Measurements from ENCODE around the gene KCNAB2.

Gene KCNAB2

GRCh38 chr1:6109688-6110087 is 64.0 kb downstream of the KCNAB2 start:
- no peak overlapping the region for H3K9ac ChIP-seq (ENCODE audit: low read depth, low read length)
- no peaks in the 10 kb centered on the region for H3K9me3 ChIP-seq (ENCODE audit: insufficient read depth, low read depth, low read length)
- peaks cover 5% of the 10 kb centered on the region for H3K27me3 ChIP-seq (ENCODE audit: insufficient read depth, low read length)
- no peak overlapping the region for H3K27ac ChIP-seq (ENCODE audit: low read length)
- H3K36me3 ChIP-seq (ENCODE audit: insufficient read depth, low read depth, low read length): no peaks in the 10 kb centered on the region
- H3K4me1 ChIP-seq (ENCODE audit: insufficient read depth, low read length): no peaks in the 10 kb centered on the region; the same call in 1 of the 2 replicates
- H3K4me3 ChIP-seq (ENCODE audit: low read length): no peak overlapping the region

DNA sequence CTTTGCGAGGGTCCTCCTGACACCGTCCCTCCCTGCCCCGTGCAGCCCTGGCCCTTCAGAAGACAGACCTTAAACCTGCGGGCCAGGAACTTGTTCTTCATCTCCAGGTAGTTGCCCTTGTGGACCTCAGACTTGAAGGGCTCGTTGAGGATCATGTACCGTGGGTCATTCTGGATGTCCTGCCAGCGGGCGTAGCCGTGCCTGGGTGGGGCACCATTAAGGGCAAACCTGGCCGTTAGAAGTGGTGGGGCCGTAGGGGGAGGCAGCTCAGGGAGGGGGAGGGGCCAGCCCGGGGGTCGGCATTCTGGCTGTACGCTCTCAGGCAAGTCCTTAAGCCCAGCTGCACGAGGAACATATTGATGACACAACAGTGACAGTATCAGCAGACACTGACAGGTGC is 64.6 kb downstream of the KCNAB2 start:
- Histone ChIP-seq H3K9ac (ENCODE audit: low read depth, low read length) (no peak overlapping the region), H3K4me3 (ENCODE audit: low read length) (no peak overlapping the region), H3K27ac (ENCODE audit: low read length) (no peak overlapping the region), H3K27me3 (ENCODE audit: insufficient read depth, low read length) (peaks cover 5% of the 10 kb centered on the region), H3K4me1 (ENCODE audit: insufficient read depth, low read length) (no peaks in the 10 kb centered on the region; the same call in 1 of the 2 replicates), H3K9me3 (ENCODE audit: insufficient read depth, low read depth, low read length) (no peaks in the 10 kb centered on the region), H3K36me3 (ENCODE audit: insufficient read depth, low read depth, low read length) (no peaks in the 10 kb centered on the region)

GRCh38 chr1:6111571-6111970 is 65.9 kb downstream of the KCNAB2 start:
- H3K4me1 ChIP-seq (ENCODE audit: insufficient read depth, low read length): no peaks in the 10 kb centered on the region; the same call in 1 of the 2 replicates
- peaks cover 5% of the 10 kb centered on the region for H3K27me3 ChIP-seq (ENCODE audit: insufficient read depth, low read length)
- H3K27ac ChIP-seq (ENCODE audit: low read length): no peak overlapping the region
- H3K36me3 ChIP-seq (ENCODE audit: insufficient read depth, low read depth, low read length): no peaks in the 10 kb centered on the region
- H3K9me3 ChIP-seq (ENCODE audit: insufficient read depth, low read depth, low read length): no peaks in the 10 kb centered on the region
- H3K9ac ChIP-seq (ENCODE audit: low read depth, low read length): no peak overlapping the region
- H3K4me3 ChIP-seq (ENCODE audit: low read length): no peak overlapping the region

GRCh38 chr1:6111991-6112689 is 66.5 kb downstream of the KCNAB2 start:
- H3K27ac ChIP-seq (ENCODE audit: low read length): no peak overlapping the region
- H3K27me3 ChIP-seq (ENCODE audit: insufficient read depth, low read length): peaks cover 5% of the 10 kb centered on the region
- no peak overlapping the region for H3K9ac ChIP-seq (ENCODE audit: low read depth, low read length)
- H3K36me3 ChIP-seq (ENCODE audit: insufficient read depth, low read depth, low read length): no peaks in the 10 kb centered on the region
- no peak overlapping the region for H3K4me3 ChIP-seq (ENCODE audit: low read length)
- H3K9me3 ChIP-seq (ENCODE audit: insufficient read depth, low read depth, low read length): no peaks in the 10 kb centered on the region
- no peaks in the 10 kb centered on the region; the same call in 1 of the 2 replicates for H3K4me1 ChIP-seq (ENCODE audit: insufficient read depth, low read length)

GRCh38 chr1:6112690-6113005 is 67.0 kb downstream of the KCNAB2 start:
- Histone ChIP-seq H3K4me3 (ENCODE audit: low read length) (no peak overlapping the region), H3K9me3 (ENCODE audit: insufficient read depth, low read depth, low read length) (no peaks in the 10 kb centered on the region), H3K9ac (ENCODE audit: low read depth, low read length) (no peak overlapping the region), H3K27me3 (ENCODE audit: insufficient read depth, low read length) (peaks cover 5% of the 10 kb centered on the region), H3K36me3 (ENCODE audit: insufficient read depth, low read depth, low read length) (no peaks in the 10 kb centered on the region), H3K4me1 (ENCODE audit: insufficient read depth, low read length) (no peaks in the 10 kb centered on the region; the same call in 1 of the 2 replicates), H3K27ac (ENCODE audit: low read length) (no peak overlapping the region)

GRCh38 chr1:6113116-6113515 is 67.4 kb downstream of the KCNAB2 start:
- Histone ChIP-seq H3K4me1 (ENCODE audit: insufficient read depth, low read length) (no peaks in the 10 kb centered on the region; the same call in 1 of the 2 replicates), H3K9me3 (ENCODE audit: insufficient read depth, low read depth, low read length) (no peaks in the 10 kb centered on the region), H3K9ac (ENCODE audit: low read depth, low read length) (no peak overlapping the region), H3K27ac (ENCODE audit: low read length) (no peak overlapping the region), H3K27me3 (ENCODE audit: insufficient read depth, low read length) (peaks cover 5% of the 10 kb centered on the region), H3K4me3 (ENCODE audit: low read length) (no peak overlapping the region), H3K36me3 (ENCODE audit: insufficient read depth, low read depth, low read length) (no peaks in the 10 kb centered on the region)

DNA sequence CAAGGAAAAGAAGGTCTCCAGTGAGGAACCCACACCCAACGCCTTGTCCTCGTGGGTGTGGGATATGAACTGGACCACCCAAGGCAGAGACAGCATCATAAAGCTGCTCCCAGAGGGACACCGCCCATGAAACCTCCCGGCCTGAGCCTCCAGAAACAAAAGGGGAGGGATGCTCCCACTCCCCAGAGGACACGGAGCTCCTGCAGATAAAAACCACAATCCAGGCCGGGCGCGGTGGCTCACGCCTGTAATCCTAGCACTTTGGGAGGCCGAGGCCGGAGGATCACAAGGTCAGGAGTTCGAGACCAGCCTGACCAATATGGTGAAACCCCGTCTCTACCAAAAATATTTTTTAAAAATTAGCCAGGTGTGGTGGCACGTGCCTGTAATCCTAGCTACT is 68.1 kb downstream of the KCNAB2 start:
- H3K27me3 ChIP-seq (ENCODE audit: insufficient read depth, low read length): peaks cover 5% of the 10 kb centered on the region
- no peak overlapping the region for H3K9ac ChIP-seq (ENCODE audit: low read depth, low read length)
- H3K36me3 ChIP-seq (ENCODE audit: insufficient read depth, low read depth, low read length): no peaks in the 10 kb centered on the region
- H3K4me3 ChIP-seq (ENCODE audit: low read length): no peak overlapping the region
- H3K4me1 ChIP-seq (ENCODE audit: insufficient read depth, low read length): no peaks in the 10 kb centered on the region; the same call in 1 of the 2 replicates
- H3K9me3 ChIP-seq (ENCODE audit: insufficient read depth, low read depth, low read length): no peaks in the 10 kb centered on the region
- H3K27ac ChIP-seq (ENCODE audit: low read length): no peak overlapping the region

GRCh38 chr1:6116137-6116536 is 70.4 kb downstream of the KCNAB2 start:
- Histone ChIP-seq H3K9ac (ENCODE audit: low read depth, low read length) (no peak overlapping the region), H3K4me3 (ENCODE audit: low read length) (no peak overlapping the region), H3K9me3 (ENCODE audit: insufficient read depth, low read depth, low read length) (no peaks in the 10 kb centered on the region), H3K27ac (ENCODE audit: low read length) (no peak overlapping the region), H3K4me1 (ENCODE audit: insufficient read depth, low read length) (no peaks in the 10 kb centered on the region), H3K27me3 (ENCODE audit: insufficient read depth, low read length) (no peaks in the 10 kb centered on the region), H3K36me3 (ENCODE audit: insufficient read depth, low read depth, low read length) (no peaks in the 10 kb centered on the region)

- H3K4me1 ChIP-seq (ENCODE audit: insufficient read depth, low read length): no peaks in the 10 kb centered on the region
- H3K9me3 ChIP-seq (ENCODE audit: insufficient read depth, low read depth, low read length): no peaks in the 10 kb centered on the region
- H3K36me3 ChIP-seq (ENCODE audit: insufficient read depth, low read depth, low read length): no peaks in the 10 kb centered on the region
- no peak overlapping the region for H3K4me3 ChIP-seq (ENCODE audit: low read length)
- no peaks in the 10 kb centered on the region for H3K27me3 ChIP-seq (ENCODE audit: insufficient read depth, low read length)
- no peak overlapping the region for H3K27ac ChIP-seq (ENCODE audit: low read length)
- no peak overlapping the region for H3K9ac ChIP-seq (ENCODE audit: low read depth, low read length)
Observed at GRCh38 chr1:6117064-6117463, 71.4 kb downstream of the KCNAB2 start.

DNA sequence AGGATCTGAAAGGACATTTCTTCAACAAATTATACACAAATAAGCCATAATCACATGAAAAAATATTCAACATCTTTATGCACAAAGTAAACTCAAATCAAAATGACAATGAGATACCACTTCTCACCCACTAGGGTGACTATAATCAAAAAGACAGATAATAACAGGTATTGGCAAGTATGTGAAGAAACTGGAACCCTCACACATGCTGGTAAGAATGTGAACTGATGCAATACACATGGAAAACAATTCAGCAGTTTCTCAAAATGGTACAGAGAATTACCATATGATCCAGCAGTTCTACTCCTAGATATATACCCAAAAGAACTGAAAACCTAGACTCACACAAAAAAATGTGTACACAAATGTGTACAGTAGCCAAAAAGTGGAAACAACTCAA is 71.9 kb downstream of the KCNAB2 start:
- no peak overlapping the region for H3K4me3 ChIP-seq (ENCODE audit: low read length)
- H3K9ac ChIP-seq (ENCODE audit: low read depth, low read length): no peak overlapping the region
- H3K27me3 ChIP-seq (ENCODE audit: insufficient read depth, low read length): no peaks in the 10 kb centered on the region
- no peak overlapping the region for H3K27ac ChIP-seq (ENCODE audit: low read length)
- no peaks in the 10 kb centered on the region for H3K36me3 ChIP-seq (ENCODE audit: insufficient read depth, low read depth, low read length)
- H3K4me1 ChIP-seq (ENCODE audit: insufficient read depth, low read length): no peaks in the 10 kb centered on the region
- no peaks in the 10 kb centered on the region for H3K9me3 ChIP-seq (ENCODE audit: insufficient read depth, low read depth, low read length)

DNA sequence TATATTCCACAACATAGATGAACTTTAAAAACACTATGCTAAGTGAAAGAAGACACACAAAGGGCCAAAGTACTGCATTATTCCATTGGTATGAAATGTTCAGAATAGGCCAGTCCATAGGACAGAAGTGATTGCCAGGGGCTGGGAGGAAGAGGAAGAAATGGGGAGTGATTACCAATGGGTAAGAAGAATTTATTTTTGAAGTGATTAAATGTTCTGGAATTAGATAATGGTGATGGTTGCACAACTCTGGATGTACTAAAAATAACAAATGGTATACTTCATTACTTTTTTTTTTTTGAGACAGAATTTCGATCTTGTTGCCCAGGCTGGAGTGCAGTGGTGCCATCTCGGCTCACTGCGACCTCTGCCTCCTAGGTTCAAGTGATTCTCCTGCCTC is 72.7 kb downstream of the KCNAB2 start:
- no peaks in the 10 kb centered on the region for H3K9me3 ChIP-seq (ENCODE audit: insufficient read depth, low read depth, low read length)
- no peaks in the 10 kb centered on the region for H3K4me1 ChIP-seq (ENCODE audit: insufficient read depth, low read length)
- H3K4me3 ChIP-seq (ENCODE audit: low read length): no peak overlapping the region
- H3K27ac ChIP-seq (ENCODE audit: low read length): no peak overlapping the region
- no peaks in the 10 kb centered on the region for H3K27me3 ChIP-seq (ENCODE audit: insufficient read depth, low read length)
- H3K9ac ChIP-seq (ENCODE audit: low read depth, low read length): no peak overlapping the region
- H3K36me3 ChIP-seq (ENCODE audit: insufficient read depth, low read depth, low read length): no peaks in the 10 kb centered on the region

GRCh38 chr1:6121021-6121421 is 75.3 kb downstream of the KCNAB2 start:
- no peaks in the 10 kb centered on the region for H3K9me3 ChIP-seq (ENCODE audit: insufficient read depth, low read depth, low read length)
- H3K4me1 ChIP-seq (ENCODE audit: insufficient read depth, low read length): no peaks in the 10 kb centered on the region
- no peak overlapping the region for H3K9ac ChIP-seq (ENCODE audit: low read depth, low read length)
- no peaks in the 10 kb centered on the region for H3K36me3 ChIP-seq (ENCODE audit: insufficient read depth, low read depth, low read length)
- H3K27ac ChIP-seq (ENCODE audit: low read length): no peak overlapping the region
- no peak overlapping the region for H3K4me3 ChIP-seq (ENCODE audit: low read length)
- H3K27me3 ChIP-seq (ENCODE audit: insufficient read depth, low read length): no peaks in the 10 kb centered on the region
